ENCODE results near the gene WFDC1.

The WFDC1 gene

GRCh38 chr16:84277244-84277823, 17.3 kb upstream of the WFDC1 start:
- TF ChIP-seq CTCF (IDR thresholded peaks at IDR 0.05; ENCODE audit: control extremely low read depth, extremely low read depth, low read depth, missing control alignments) = peak; percentile 90
- CTCF ChIA-PET = interaction anchor here (0.6 to 3.5 kb wide), 35 partner anchors 10 to 694 kb away, joined by 3 to 31 read pairs (median 4); partner anchors contain the start of gene WFDC1
- DNase-seq (ENCODE audit: extremely low spot score) = peak; percentile 72
- POLR2A ChIA-PET = no interaction called here

DNA sequence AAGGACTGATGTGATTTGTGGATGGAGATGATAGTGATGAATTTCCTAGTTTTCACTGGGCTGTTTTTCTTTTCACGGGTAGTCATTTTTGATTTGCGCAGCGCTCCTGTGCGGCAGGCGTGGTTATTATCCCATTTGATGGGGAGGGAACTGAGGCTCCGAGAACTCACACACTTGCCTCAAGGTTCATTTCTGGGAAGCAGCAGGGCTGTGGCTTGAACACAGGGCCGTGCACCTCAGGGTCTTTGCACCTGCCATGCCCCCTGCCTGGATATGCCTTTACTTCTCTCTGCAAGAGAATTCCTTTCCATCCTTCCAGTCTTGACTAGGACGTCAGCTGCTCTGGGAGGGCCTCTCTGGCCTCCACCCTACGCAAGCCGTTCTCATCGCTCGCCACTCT, 16.3 kb upstream of the WFDC1 start:
- no peak for TF ChIP-seq CTCF (IDR thresholded peaks at IDR 0.05; ENCODE audit: control extremely low read depth, extremely low read depth, low read depth, missing control alignments)
- CTCF ChIA-PET = interaction anchor here (1.4 to 3.5 kb wide), 8 partner anchors 12 to 693 kb away, joined by 3 to 31 read pairs (median 10); no protein-coding TSS in a partner anchor
- DNase-seq (ENCODE audit: extremely low spot score) = no peak
- POLR2A ChIA-PET = no interaction called here

DNA sequence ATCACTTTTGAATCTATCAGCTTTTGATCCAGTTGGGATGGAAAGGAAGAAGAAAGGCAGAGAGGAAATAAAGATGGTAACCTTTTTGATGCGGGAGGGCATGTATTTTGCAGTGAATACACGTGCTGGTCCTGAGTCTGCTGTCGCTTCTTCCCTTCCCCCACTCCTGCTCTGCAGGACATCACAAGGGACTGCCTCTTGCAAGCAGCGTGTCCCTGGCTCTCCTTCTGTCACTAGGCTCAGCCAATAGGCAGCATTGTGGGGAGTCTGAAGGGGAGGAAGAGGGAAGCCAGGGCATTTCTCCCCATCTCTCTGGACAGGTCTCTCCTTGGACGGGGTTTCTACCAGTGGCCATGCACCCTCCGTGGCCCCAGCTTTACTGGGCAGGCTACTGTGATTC, 15.7 kb upstream of the WFDC1 start:
- DNase-seq (ENCODE audit: extremely low spot score) = no peak
- ChIA-PET POLR2A (no interaction called here), CTCF (interaction anchor here (1.7 to 2.9 kb wide), 2 partner anchors 208 to 227 kb away, joined by 4 to 9 read pairs; no protein-coding TSS in a partner anchor)
- no peak for TF ChIP-seq CTCF (IDR thresholded peaks at IDR 0.05; ENCODE audit: control extremely low read depth, extremely low read depth, low read depth, missing control alignments)

DNA sequence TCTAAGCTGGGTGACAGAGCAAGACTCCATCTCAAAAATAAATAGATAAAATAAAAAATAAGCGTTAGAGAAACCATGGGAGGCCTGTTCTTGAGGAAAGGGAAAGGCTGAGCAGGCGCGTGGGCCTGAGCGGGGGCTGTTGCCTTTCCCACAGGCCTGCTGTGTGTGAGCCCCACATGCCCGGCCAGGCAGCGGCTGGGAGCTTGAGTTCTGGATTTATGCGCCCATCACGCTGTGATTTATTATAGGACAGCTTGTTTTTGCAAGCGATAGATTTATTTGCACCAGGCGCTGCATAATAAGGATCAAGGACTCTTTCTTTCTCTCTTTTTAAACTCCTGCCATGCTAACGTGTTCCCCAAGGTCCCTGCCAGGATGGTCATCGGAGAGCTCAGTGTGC, 14.8 kb upstream of the WFDC1 start:
- ChIA-PET POLR2A (no interaction called here), CTCF (interaction anchor here (0.7 to 2.9 kb wide), 4 partner anchors 9 to 226 kb away, joined by 3 to 9 read pairs (median 4); no protein-coding TSS in a partner anchor)
- TF ChIP-seq CTCF (IDR thresholded peaks at IDR 0.05; ENCODE audit: control extremely low read depth, extremely low read depth, low read depth, missing control alignments) = no peak
- DNase-seq (ENCODE audit: extremely low spot score) = no peak

DNA sequence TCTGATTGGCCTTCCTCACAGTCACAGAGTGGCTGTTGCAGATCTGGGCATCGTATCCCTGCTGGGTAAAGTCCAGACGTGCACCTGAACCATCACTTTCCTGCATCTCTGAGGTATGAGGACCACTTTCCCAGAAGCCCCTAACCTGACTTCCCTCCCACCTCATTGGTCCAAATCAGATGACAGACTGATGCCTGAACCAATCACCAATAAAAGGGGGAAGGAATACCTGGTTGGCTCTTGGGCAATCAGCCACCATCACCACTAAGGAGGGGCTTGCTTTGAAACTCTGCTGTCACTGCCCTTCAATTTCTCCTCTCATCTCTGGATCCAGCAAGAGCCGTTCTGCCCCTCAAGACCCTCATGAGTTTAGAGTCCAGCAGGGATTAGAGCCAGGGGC, 13.6 kb upstream of the WFDC1 start:
- POLR2A ChIA-PET = no interaction called here
- CTCF ChIA-PET = interaction anchor here (2.9 kb wide), 1 partner anchor 225 kb away, joined by 9 read pairs; no protein-coding TSS in a partner anchor
- DNase-seq (ENCODE audit: extremely low spot score) = no peak
- TF ChIP-seq CTCF (IDR thresholded peaks at IDR 0.05; ENCODE audit: control extremely low read depth, extremely low read depth, low read depth, missing control alignments) = no peak

- ChIA-PET POLR2A (interaction anchor here (0.7 kb wide), 1 partner anchor 332 kb away, joined by 4 read pairs; no protein-coding TSS in a partner anchor), CTCF (no interaction called here)
- no peak for TF ChIP-seq CTCF (IDR thresholded peaks at IDR 0.05; ENCODE audit: control extremely low read depth, extremely low read depth, low read depth, missing control alignments)
- no peak for DNase-seq (ENCODE audit: extremely low spot score)
These were observed 12.1 kb upstream of the WFDC1 start for GRCh38 chr16:84282533-84282932.

Measured in GM10248 (cell line).